ENCODE measurements around the gene MRGPRX1.
"Not testable (repeated sequence)": the region's sequence is repeated elsewhere in the genome, so short reads cannot be mapped to it uniquely, and the experiment has no call there.

MRGPRX1 gene

GRCh38 chr11:18939314-18939713 is at the start of gene MRGPRX1:
TSS of gene MRGPRX1 (minus strand) at chr11:18939414. CDS start at chr11:18934784, 4,630 bp downstream.
- DNase-seq (ENCODE audit: low spot score), result no peak

GRCh38 chr11:18987454-18988231 is 48.4 kb upstream of the MRGPRX1 start:
- DNase-seq (ENCODE audit: low spot score), result peak; percentile 79

DNA sequence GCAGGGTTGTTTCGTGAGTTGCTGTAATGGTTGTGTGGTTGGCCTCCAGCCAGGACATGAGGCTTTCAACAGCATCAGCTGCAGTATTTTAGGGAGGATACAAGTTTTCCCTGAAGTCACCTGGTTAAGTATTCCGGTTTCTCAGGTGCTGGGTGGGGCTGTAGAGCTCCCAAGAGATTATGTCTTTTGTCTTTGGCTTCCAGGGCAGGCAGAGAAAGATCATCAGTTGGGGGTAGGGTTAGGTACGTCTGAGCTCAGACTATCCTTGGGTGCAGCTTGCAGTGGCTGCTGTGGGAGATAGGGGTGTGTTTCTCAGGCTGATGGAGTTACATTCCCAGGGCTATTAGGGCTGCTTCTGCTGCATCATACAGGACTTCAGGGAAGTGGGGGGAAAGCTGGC is 47.5 kb upstream of the MRGPRX1 start:
- no peak for DNase-seq (ENCODE audit: low spot score)

- DNase-seq (ENCODE audit: low spot score), result no peak
Observed at GRCh38 chr11:18981897-18982296, 42.7 kb upstream of the MRGPRX1 start.

GRCh38 chr11:18974192-18974591 is 35.0 kb upstream of the MRGPRX1 start:
- no peak for DNase-seq (ENCODE audit: low spot score)

DNA sequence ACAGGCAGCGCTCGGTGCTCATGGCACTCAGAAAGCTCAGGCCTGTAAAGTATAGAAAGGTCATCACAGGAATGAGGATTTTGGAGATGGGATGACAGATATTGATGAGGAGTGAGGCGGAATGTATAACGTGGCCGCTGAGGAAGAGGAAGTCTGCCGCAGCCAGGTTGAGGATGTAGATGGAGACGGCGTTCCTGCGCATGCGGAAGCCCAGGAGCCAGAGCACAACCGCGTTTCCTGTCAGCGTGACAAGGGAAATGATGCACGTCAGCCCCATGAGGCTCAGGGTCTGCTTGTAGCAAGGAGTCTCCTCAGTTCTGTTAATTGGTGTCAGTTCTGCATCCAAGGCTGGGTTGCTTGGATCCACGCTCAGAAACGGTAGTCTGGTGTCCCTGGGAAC is 33.1 kb upstream of the MRGPRX1 start:
- DNase-seq (ENCODE audit: low spot score), result no peak

DNA sequence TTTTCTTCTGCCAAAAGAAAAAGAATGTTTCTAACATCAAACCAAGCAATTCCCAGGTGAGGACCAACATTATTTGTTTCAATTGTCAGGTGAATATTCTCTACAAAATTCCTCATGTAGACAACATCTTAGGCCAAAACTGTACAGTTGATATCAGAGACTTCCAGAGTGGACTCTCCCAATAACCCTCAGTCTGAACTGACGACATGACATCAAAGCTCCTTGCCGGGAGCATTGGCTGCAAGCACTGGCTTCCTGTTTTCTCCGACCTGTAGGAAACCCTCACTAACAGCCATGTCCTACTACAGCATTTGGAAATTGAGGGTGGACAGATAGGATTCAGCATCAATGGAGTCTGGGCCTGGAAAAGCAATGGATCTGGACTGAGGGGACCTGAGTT is 30.5 kb upstream of the MRGPRX1 start:
- no peak for DNase-seq (ENCODE audit: low spot score)

GRCh38 chr11:18958221-18958910 is 19.2 kb upstream of the MRGPRX1 start:
- DNase-seq (ENCODE audit: low spot score), result no peak

- DNase-seq (ENCODE audit: low spot score), result no peak
Observed at GRCh38 chr11:18956630-18957029, 17.4 kb upstream of the MRGPRX1 start.

DNA sequence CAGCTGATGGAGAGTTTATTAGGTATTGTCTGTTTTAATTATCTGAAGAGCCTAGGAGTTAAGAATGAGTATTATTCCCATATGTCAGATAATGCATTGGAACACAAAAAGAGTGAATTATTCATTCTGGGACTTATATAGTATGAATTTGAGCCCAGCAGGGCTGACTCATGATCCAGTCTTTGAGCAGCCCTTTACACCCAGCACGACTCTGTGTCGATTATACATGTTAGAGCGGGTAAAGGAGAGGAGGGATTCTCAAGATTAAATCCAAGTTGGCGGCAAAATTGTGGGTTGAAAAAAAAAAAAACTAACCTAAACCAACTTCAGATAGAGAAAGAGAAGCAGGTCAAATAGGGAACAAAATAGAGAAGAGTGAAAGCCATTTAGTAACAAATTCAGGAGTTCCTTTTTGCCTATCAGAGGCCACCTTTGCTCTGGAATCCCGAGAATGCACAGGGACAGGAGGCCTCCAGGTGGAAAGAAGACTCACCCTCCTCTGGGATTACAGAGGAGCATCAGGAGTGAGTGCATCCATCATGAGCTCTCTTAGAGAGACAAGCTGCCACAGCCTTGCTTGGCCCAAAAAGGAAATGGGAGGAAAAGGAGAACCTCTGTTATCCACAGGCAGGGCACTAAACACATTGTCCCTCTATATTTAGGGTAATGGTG is 3.1 kb downstream of the MRGPRX1 start:
- no peak for DNase-seq (ENCODE audit: low spot score)

- no peak for DNase-seq (ENCODE audit: low spot score)
Observed at GRCh38 chr11:18934195-18934814, 4.9 kb downstream of the MRGPRX1 start.

GRCh38 chr11:18927550-18928322 is 11.5 kb downstream of the MRGPRX1 start:
- no peak for DNase-seq (ENCODE audit: low spot score)

DNA sequence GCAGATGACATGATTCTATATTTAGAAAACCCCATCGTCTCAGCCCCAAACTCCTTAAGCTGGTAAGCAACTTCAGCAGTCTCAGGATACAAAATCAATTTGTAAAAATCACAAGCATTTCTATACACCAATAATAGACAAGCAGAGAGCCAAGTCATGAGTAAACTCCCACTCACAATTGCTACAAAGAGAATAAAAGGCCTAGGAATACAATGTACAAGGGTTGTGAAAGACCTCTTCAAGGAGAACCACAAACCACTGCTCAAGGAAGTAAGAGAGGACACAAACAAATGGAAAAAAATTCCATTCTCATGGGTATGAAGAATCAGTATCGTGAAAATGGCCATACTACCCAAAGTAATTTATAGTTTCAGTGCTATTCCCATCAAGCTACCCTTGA is 13.8 kb downstream of the MRGPRX1 start:
- DNase-seq (ENCODE audit: low spot score), result not testable (repeated sequence)

DNA sequence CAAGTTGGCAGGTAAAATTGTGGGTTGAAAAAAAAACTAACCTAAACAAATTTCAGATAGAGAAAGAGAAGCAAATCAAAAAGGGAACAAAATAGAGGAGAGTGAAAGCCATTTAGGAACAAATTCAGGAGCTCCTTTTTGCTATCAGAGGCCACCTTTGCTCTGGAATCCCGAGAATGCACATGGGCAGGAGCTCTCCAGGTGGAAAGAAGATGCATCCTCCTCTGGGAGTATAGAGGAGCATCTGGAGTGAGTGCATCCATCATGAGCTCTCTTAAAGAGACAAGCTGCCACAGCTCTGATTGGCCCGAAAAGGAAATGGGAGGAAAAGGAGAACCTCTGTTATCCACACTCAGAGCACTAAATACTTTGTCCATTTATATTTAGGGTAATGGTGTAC is 26.3 kb downstream of the MRGPRX1 start:
- DNase-seq (ENCODE audit: low spot score), result no peak

- no peak for DNase-seq (ENCODE audit: low spot score)
Observed at GRCh38 chr11:18907391-18907790, 31.8 kb downstream of the MRGPRX1 start.

- DNase-seq (ENCODE audit: low spot score), result not testable (repeated sequence)
Observed at GRCh38 chr11:18900637-18901036, 38.6 kb downstream of the MRGPRX1 start.

- DNase-seq (ENCODE audit: low spot score), result not testable (repeated sequence)
Observed at GRCh38 chr11:18900151-18900611, 39.0 kb downstream of the MRGPRX1 start.

GRCh38 chr11:18891712-18892111 is 47.5 kb downstream of the MRGPRX1 start:
- DNase-seq (ENCODE audit: low spot score), result not testable (repeated sequence)

DNA sequence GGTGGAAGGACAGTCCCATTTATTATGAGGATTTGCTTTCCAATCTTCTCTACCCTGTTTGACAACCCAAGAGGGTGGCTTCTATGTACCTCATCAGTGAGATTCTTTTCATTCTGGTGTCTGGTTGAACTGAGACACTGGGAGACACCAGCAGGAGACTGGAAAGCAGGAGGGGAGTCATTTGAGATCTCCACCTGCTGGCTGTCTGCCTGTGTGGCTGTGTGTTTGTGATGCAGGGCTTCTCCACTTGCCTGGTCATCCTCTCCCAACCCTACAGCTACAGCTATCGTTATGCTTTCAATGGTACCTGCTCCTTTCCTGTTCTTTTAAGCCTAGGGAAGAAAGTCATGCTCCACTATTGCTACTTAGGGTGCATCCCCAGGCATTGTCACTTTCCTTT is 48.6 kb downstream of the MRGPRX1 start:
- no peak for DNase-seq (ENCODE audit: low spot score)
